ENCODE results near the gene EEF1G. TPM values are rescaled to one million over a fixed set of nuclear protein-coding genes. Genes with fewer than 3 reads are reported as not detected.

Gene EEF1G
- total and polyA plus RNA-seq, 2 of the 13 experiments (the other 11 are each of a cell fraction or from before 2014, with no cell fraction given): 1,787 to 2,144 TPM

DNA sequence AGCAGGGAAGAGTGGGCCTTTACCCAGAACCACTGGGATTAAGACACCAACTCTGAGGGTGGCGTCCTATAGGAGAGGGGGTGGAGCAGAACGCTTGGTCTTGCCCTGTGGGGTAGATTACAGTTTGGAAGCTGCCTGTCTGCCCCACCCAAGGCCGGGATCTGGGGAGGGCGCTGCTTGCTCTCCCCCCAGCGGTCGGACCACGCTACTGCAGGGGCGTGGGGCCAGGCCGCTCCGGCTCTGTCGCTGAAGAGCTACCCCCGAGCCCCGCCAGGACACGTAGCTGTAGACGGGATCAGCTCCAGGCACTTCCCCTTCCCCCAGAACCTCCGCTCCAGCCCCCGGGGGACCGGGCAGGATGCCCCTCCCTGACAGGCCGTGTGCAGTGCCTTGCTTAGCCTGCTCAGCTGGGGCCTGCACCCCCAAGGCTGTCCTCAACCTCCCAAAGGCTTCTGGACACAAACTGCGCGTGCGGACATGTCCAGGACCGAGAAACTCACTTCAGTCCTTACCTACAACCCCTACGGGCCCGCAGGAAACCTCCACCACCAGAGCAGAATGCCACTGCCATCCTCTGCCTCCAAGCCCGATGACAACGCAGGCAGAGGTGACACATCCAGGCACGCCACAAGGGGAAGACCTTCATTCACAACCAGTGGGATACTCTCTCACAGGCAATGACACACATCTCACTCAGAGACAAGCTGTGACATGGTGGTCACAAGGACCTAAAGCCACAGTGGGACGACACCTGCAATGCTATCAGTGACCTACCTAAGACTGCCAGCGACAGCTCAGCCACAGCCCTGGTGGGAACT is 30.7 kb downstream of the EEF1G start (continued):
- TF ChIP-seq TBX3 (IDR thresholded peaks at IDR 0.05; ENCODE audit: borderline replicate concordance): no peak
- TF ChIP-seq LCORL (IDR thresholded peaks at IDR 0.05): no peak
- peak; percentile 80; the same call in 1 of the 2 replicates for TF ChIP-seq LCORL (CRISPR knock-in tag; IDR thresholded peaks at IDR 0.05)
- TF ChIP-seq, protein P1, sequence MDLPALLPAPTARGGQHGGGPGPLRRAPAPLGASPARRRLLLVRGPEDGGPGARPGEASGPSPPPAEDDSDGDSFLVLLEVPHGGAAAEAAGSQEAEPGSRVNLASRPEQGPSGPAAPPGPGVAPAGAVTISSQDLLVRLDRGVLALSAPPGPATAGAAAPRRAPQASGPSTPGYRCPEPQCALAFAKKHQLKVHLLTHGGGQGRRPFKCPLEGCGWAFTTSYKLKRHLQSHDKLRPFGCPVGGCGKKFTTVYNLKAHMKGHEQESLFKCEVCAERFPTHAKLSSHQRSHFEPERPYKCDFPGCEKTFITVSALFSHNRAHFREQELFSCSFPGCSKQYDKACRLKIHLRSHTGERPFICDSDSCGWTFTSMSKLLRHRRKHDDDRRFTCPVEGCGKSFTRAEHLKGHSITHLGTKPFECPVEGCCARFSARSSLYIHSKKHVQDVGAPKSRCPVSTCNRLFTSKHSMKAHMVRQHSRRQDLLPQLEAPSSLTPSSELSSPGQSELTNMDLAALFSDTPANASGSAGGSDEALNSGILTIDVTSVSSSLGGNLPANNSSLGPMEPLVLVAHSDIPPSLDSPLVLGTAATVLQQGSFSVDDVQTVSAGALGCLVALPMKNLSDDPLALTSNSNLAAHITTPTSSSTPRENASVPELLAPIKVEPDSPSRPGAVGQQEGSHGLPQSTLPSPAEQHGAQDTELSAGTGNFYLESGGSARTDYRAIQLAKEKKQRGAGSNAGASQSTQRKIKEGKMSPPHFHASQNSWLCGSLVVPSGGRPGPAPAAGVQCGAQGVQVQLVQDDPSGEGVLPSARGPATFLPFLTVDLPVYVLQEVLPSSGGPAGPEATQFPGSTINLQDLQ (CRISPR knock-in tag; IDR thresholded peaks at IDR 0.05): no peak
- no peak for TF ChIP-seq RFX3 (CRISPR knock-in tag; IDR thresholded peaks at IDR 0.05)
- TF ChIP-seq TGIF2 (CRISPR knock-in tag; IDR thresholded peaks at IDR 0.05): peak; percentile 69; the same call in 1 of the 2 replicates
- no peak for TF ChIP-seq ZNF629 (CRISPR knock-in tag; conservative IDR thresholded peaks at IDR 0.05)
- TF ChIP-seq CBX1 (IDR thresholded peaks at IDR 0.05; ENCODE audit: low read depth): peak; percentile 28
- 0 out of 2 replicates have a peak, but pooled peaks have one; percentile 34 for TF ChIP-seq THAP11 (CRISPR knock-in tag; IDR thresholded peaks at IDR 0.05)
- no peak for TF ChIP-seq ZBTB1 (CRISPR knock-in tag; IDR thresholded peaks at IDR 0.05; ENCODE audit: borderline replicate concordance)
- no peak for TF ChIP-seq ZNF496 (CRISPR knock-in tag; IDR thresholded peaks at IDR 0.05; ENCODE audit: insufficient replicate concordance)
- TF ChIP-seq ZNF230 (CRISPR knock-in tag; IDR thresholded peaks at IDR 0.05): peak; percentile 34; the same call in 1 of the 2 replicates
- TF ChIP-seq, protein P2, sequence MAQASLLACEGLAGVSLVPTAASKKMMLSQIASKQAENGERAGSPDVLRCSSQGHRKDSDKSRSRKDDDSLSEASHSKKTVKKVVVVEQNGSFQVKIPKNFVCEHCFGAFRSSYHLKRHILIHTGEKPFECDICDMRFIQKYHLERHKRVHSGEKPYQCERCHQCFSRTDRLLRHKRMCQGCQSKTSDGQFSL (CRISPR knock-in tag; IDR thresholded peaks at IDR 0.05): 0 out of 2 replicates have a peak, but pooled peaks have one; percentile 55
- TF ChIP-seq KLF9 (CRISPR knock-in tag; IDR thresholded peaks at IDR 0.05; ENCODE audit: low read depth): no peak
- TF ChIP-seq NCOA5 (CRISPR knock-in tag; IDR thresholded peaks at IDR 0.05): no peak
- no peak for TF ChIP-seq ZNF773 (CRISPR knock-in tag; IDR thresholded peaks at IDR 0.05; ENCODE audit: borderline replicate concordance)
- no peak for TF ChIP-seq ZNF563 (CRISPR knock-in tag; IDR thresholded peaks at IDR 0.05)
- TF ChIP-seq ZBTB38 (CRISPR knock-in tag; IDR thresholded peaks at IDR 0.05): peak; percentile 71; the same call in 1 of the 2 replicates
- 0 out of 2 replicates have a peak, but pooled peaks have one; percentile 62 for TF ChIP-seq PCBP1 (IDR thresholded peaks at IDR 0.05; ENCODE audit: borderline replicate concordance, low read depth, low read length)
- 0 out of 2 replicates have a peak, but pooled peaks have one; percentile 13 for TF ChIP-seq ZNF772 (CRISPR knock-in tag; IDR thresholded peaks at IDR 0.05)
- peak; percentile 12 for TF ChIP-seq TEAD3 (CRISPR knock-in tag; optimal IDR thresholded peaks at IDR 0.05; ENCODE audit: borderline replicate concordance)
- TF ChIP-seq PHF5A (CRISPR knock-in tag; IDR thresholded peaks at IDR 0.05; ENCODE audit: low read depth, unreplicated experiment): peak; percentile 36
- no peak for TF ChIP-seq ARHGAP35 (CRISPR knock-in tag; IDR thresholded peaks at IDR 0.05; ENCODE audit: borderline replicate concordance)
- TF ChIP-seq XBP1 (CRISPR knock-in tag; IDR thresholded peaks at IDR 0.05): no peak
- TF ChIP-seq ZNF350 (CRISPR knock-in tag; IDR thresholded peaks at IDR 0.05; ENCODE audit: borderline replicate concordance, low read depth): no peak
- TF ChIP-seq KLF12 (CRISPR knock-in tag; IDR thresholded peaks at IDR 0.05; ENCODE audit: borderline replicate concordance): peak; percentile 91; the same call in 1 of the 2 replicates
- TF ChIP-seq ZNF792 (CRISPR knock-in tag; IDR thresholded peaks at IDR 0.05): 0 out of 2 replicates have a peak, but pooled peaks have one; percentile 19

Measured in HepG2 (cell line).